Activated naive CD8-positive, alpha-beta T cell treated with anti-CD3 and anti-CD28 coated beads for 36 hours (primary cell): ENCODE measurements around the gene WDR55. TPM values are rescaled to one million over a fixed set of nuclear protein-coding genes. Genes with fewer than 3 reads are reported as not detected.
"Not testable (repeated sequence)": the region's sequence is repeated elsewhere in the genome, so short reads cannot be mapped to it uniquely, and the experiment has no call there.

Experiments
- DNase-seq: peaks from one replicate; pipeline ENCODE4 v3.0.0; 2021
- H3K27ac Mint-ChIP-seq: one replicate; pipeline ENCODE4 v1.8.0; 2022; ENCODE audit warnings: mild to moderate bottlenecking, moderate library complexity, mixed read lengths
- H3K27me3 Mint-ChIP-seq: one replicate; pipeline ENCODE4 v1.8.0; 2022; ENCODE audit warnings: mild to moderate bottlenecking, mixed read lengths
- H3K36me3 Mint-ChIP-seq: one replicate; pipeline ENCODE4 v1.8.0; 2021; ENCODE audit warnings: mild to moderate bottlenecking, mixed read lengths
- H3K4me1 Mint-ChIP-seq: one replicate; pipeline ENCODE4 v1.8.0; 2021; ENCODE audit warnings: mixed read lengths
- H3K4me3 Mint-ChIP-seq: one replicate; pipeline ENCODE4 v1.8.0; 2022; ENCODE audit warnings: mild to moderate bottlenecking, moderate library complexity, mixed read lengths
- H3K9me3 Mint-ChIP-seq: one replicate; pipeline ENCODE4 v1.8.0; 2022; ENCODE audit warnings: mixed read lengths
- total RNA-seq, 2 experiments: library from RNA; stranded (reverse); gene quantifications; one replicate each; pipeline ENCODE4 v1.2.3, GENCODE V29; 2021

WDR55 gene
- total RNA-seq, 2 experiments from 2014 or later: 37.5 to 38.9 TPM

GRCh38 chr5:140635291-140636257, 29.1 kb upstream of the WDR55 start:
- Mint-ChIP-seq H3K4me1 (peaks cover 44% of the 10 kb centered on the region), H3K4me3 (no peak overlapping the region), H3K27ac (peak overlapping the region; percentile 38), H3K27me3 (peaks cover 23% of the 10 kb centered on the region), H3K9me3 (no peaks in the 10 kb centered on the region), H3K36me3 (peaks cover 8% of the 10 kb centered on the region)
- DNase-seq: no peak

- H3K27me3 Mint-ChIP-seq: peaks cover 9% of the 10 kb centered on the region
- H3K9me3 Mint-ChIP-seq: no peaks in the 10 kb centered on the region
- peaks cover 12% of the 10 kb centered on the region for H3K36me3 Mint-ChIP-seq
- no peak for DNase-seq
- H3K27ac Mint-ChIP-seq: no peak overlapping the region
- H3K4me3 Mint-ChIP-seq: no peak overlapping the region
- H3K4me1 Mint-ChIP-seq: peaks cover 52% of the 10 kb centered on the region
Measured at GRCh38 chr5:140637371-140638100, 27.2 kb upstream of the WDR55 start.

GRCh38 chr5:140638898-140639147, 25.9 kb upstream of the WDR55 start:
- peaks cover 12% of the 10 kb centered on the region for H3K36me3 Mint-ChIP-seq
- not testable (repeated sequence) for H3K9me3 Mint-ChIP-seq, DNase-seq, H3K27me3 Mint-ChIP-seq
- H3K4me1 Mint-ChIP-seq: peaks cover 43% of the 10 kb centered on the region
- peak overlapping the region; percentile 88 for H3K4me3 Mint-ChIP-seq
- H3K27ac Mint-ChIP-seq: peak overlapping the region; percentile 86

GRCh38 chr5:140639148-140639981, 25.3 kb upstream of the WDR55 start, which contains the start of gene TMCO6:
Gene TMCO6 (plus strand): TSS chr5:140639451. CDS start chr5:140639528, 77 bp downstream.
- H3K36me3 Mint-ChIP-seq: peaks cover 12% of the 10 kb centered on the region
- peaks cover 43% of the 10 kb centered on the region for H3K4me1 Mint-ChIP-seq
- H3K27me3 Mint-ChIP-seq: no peaks in the 10 kb centered on the region
- H3K27ac Mint-ChIP-seq: peak within 1 kb of the TSS; percentile 86
- H3K9me3 Mint-ChIP-seq: no peaks in the 10 kb centered on the region
- peak; percentile 97 for DNase-seq
- peak within 1 kb of the TSS; percentile 88 for H3K4me3 Mint-ChIP-seq

- H3K4me3 Mint-ChIP-seq: peak overlapping the region; percentile 34
- DNase-seq: no peak
- no peak overlapping the region for H3K27ac Mint-ChIP-seq
- H3K9me3 Mint-ChIP-seq: no peaks in the 10 kb centered on the region
- peaks cover 17% of the 10 kb centered on the region for H3K36me3 Mint-ChIP-seq
- no peaks in the 10 kb centered on the region for H3K27me3 Mint-ChIP-seq
- H3K4me1 Mint-ChIP-seq: peaks cover 50% of the 10 kb centered on the region
Measured at GRCh38 chr5:140641716-140642115, 23.0 kb upstream of the WDR55 start.

GRCh38 chr5:140642718-140643117, 22.0 kb upstream of the WDR55 start:
- Mint-ChIP-seq H3K4me3 (no peak overlapping the region), H3K36me3 (peaks cover 22% of the 10 kb centered on the region), H3K27ac (no peak overlapping the region), H3K4me1 (peaks cover 50% of the 10 kb centered on the region), H3K27me3 (peaks cover 3% of the 10 kb centered on the region), H3K9me3 (no peaks in the 10 kb centered on the region)
- no peak for DNase-seq

- H3K27ac Mint-ChIP-seq: peak overlapping the region; percentile 98
- no peak for DNase-seq
- H3K27me3 Mint-ChIP-seq: peaks cover 3% of the 10 kb centered on the region
- H3K9me3 Mint-ChIP-seq: no peaks in the 10 kb centered on the region
- H3K4me1 Mint-ChIP-seq: peaks cover 36% of the 10 kb centered on the region
- peak overlapping the region; percentile 100 for H3K4me3 Mint-ChIP-seq
- H3K36me3 Mint-ChIP-seq: peaks cover 33% of the 10 kb centered on the region
Measured at GRCh38 chr5:140647042-140647419, 17.7 kb upstream of the WDR55 start.

GRCh38 chr5:140658870-140659269, 5.8 kb upstream of the WDR55 start:
- Mint-ChIP-seq H3K4me1 (peaks cover 6% of the 10 kb centered on the region), H3K27ac (no peak overlapping the region), H3K36me3 (peaks cover 33% of the 10 kb centered on the region), H3K27me3 (no peaks in the 10 kb centered on the region), H3K9me3 (no peaks in the 10 kb centered on the region), H3K4me3 (no peak overlapping the region)
- no peak for DNase-seq

- H3K36me3 Mint-ChIP-seq: peaks cover 35% of the 10 kb centered on the region
- not testable (repeated sequence) for H3K4me3 Mint-ChIP-seq, H3K4me1 Mint-ChIP-seq, H3K27ac Mint-ChIP-seq, DNase-seq, H3K9me3 Mint-ChIP-seq, H3K27me3 Mint-ChIP-seq
Measured at GRCh38 chr5:140660371-140660770, 4.3 kb upstream of the WDR55 start.

- Mint-ChIP-seq H3K9me3 (no peaks in the 10 kb centered on the region), H3K4me1 (peaks cover 21% of the 10 kb centered on the region), H3K27ac (peak overlapping the region; percentile 94), H3K27me3 (no peaks in the 10 kb centered on the region), H3K4me3 (peak overlapping the region; percentile 98), H3K36me3 (peaks cover 52% of the 10 kb centered on the region)
- DNase-seq: no peak
Measured at GRCh38 chr5:140664030-140664358, 710 bp upstream of the WDR55 start.

- peaks cover 12% of the 10 kb centered on the region for H3K4me1 Mint-ChIP-seq
- H3K36me3 Mint-ChIP-seq: peaks cover 31% of the 10 kb centered on the region
- DNase-seq, H3K27ac Mint-ChIP-seq, H3K4me3 Mint-ChIP-seq, H3K27me3 Mint-ChIP-seq, H3K9me3 Mint-ChIP-seq: not testable (repeated sequence)
Measured at GRCh38 chr5:140671035-140671434, 6.3 kb downstream of the WDR55 start.

- H3K4me3 Mint-ChIP-seq: no peak overlapping the region
- no peak overlapping the region for H3K27ac Mint-ChIP-seq
Measured at GRCh38 chr5:140671472-140672125, 6.9 kb downstream of the WDR55 start.

GRCh38 chr5:140672455-140673186, 7.9 kb downstream of the WDR55 start:
- Mint-ChIP-seq H3K36me3 (peaks cover 29% of the 10 kb centered on the region), H3K27ac (no peak overlapping the region)
- peak; percentile 22 for DNase-seq

More at GRCh38 chr5:140671472-140672125, 6.9 kb downstream of the WDR55 start:
- Mint-ChIP-seq H3K4me1 (peaks cover 8% of the 10 kb centered on the region), H3K36me3 (peaks cover 28% of the 10 kb centered on the region), H3K9me3 (no peaks in the 10 kb centered on the region), H3K27me3 (no peaks in the 10 kb centered on the region)
- no peak for DNase-seq

More at GRCh38 chr5:140672455-140673186, 7.9 kb downstream of the WDR55 start:
- no peaks in the 10 kb centered on the region for H3K9me3 Mint-ChIP-seq
- no peaks in the 10 kb centered on the region for H3K27me3 Mint-ChIP-seq
- no peak overlapping the region for H3K4me3 Mint-ChIP-seq
- H3K4me1 Mint-ChIP-seq: no peaks in the 10 kb centered on the region
